HepG2 (cell line): ENCODE results near the gene SERPINB1. TPM values are rescaled to one million over a fixed set of nuclear protein-coding genes. Genes with fewer than 3 reads are reported as not detected.

Experiments used
- AKNA ChIP-seq: sonication (generic); formaldehyde crosslinking; IDR thresholded peaks from 2 replicates; pipeline ENCODE4 v1.4.0; 2020; ENCODE audit warnings: missing genetic modification reagents, borderline replicate concordance
- CBX1 ChIP-seq: IDR thresholded peaks from one replicate; pipeline ENCODE4 v1.6.1; 2016; ENCODE audit warnings: antibody characterized with exemption, low read depth
- CTCF ChIP-seq: sonication (generic); formaldehyde crosslinking; IDR thresholded peaks from 2 replicates; pipeline ENCODE4 v1.5.0; 2020; ENCODE audit warnings: mild to moderate bottlenecking, missing genetic modification reagents, moderate library complexity
- DBP ChIP-seq: sonication (generic); formaldehyde crosslinking; IDR thresholded peaks from 2 replicates; pipeline ENCODE4 v1.4.0; 2020; ENCODE audit warnings: missing genetic modification reagents; ENCODE audit errors: not compliant biosample characterization
- ETV5 ChIP-seq: IDR thresholded peaks from 2 replicates; pipeline ENCODE4 v1.6.1; 2018; ENCODE audit warnings: missing biosample characterization, missing genetic modification reagents, inconsistent platforms, borderline replicate concordance
- GRHL1 ChIP-seq: sonication (generic); formaldehyde crosslinking; conservative IDR thresholded peaks from 2 replicates; pipeline ENCODE4 v1.8.0; 2022; ENCODE audit warnings: missing genetic modification reagents
- HDAC6 ChIP-seq: fragments of 200-600 bp; sonication (generic); IDR thresholded peaks from 2 replicates; pipeline ENCODE4 v1.7.0; 2017; ENCODE audit warnings: mild to moderate bottlenecking, antibody characterized with exemption, low read length, low read depth
- JUN ChIP-seq: sonication (generic); formaldehyde crosslinking; IDR thresholded peaks from 2 replicates; pipeline ENCODE4 v1.4.0; 2020; ENCODE audit warnings: mild to moderate bottlenecking, missing genetic modification reagents
- KDM6A ChIP-seq: IDR thresholded peaks from 2 replicates; pipeline ENCODE4 v1.6.1; 2016; ENCODE audit warnings: low read depth
- KMT2B ChIP-seq: IDR thresholded peaks from 2 replicates; pipeline ENCODE4 v1.6.1; 2016; ENCODE audit warnings: missing genetic modification reagents, missing compliant biosample characterization
- SMYD3 ChIP-seq: sonication (generic); formaldehyde crosslinking; IDR thresholded peaks from 2 replicates; pipeline ENCODE4 v1.8.1; 2023; ENCODE audit warnings: mild to moderate bottlenecking, missing genetic modification reagents
- SOX13 ChIP-seq, 3 experiments: fragments of 450-650 bp in 1 of 3; sonication (generic) in 1 of 3; formaldehyde crosslinking in 1 of 3; IDR thresholded peaks in 2 of 3; conservative IDR thresholded peaks in 1 of 3; 2 replicates each; pipeline versions ENCODE4 v1.5.0 to v1.6.1; 2016 to 2020; ENCODE audit warnings: antibody characterized with exemption in 1 of 3, mild to moderate bottlenecking in 1 of 3, missing compliant biosample characterization in 1 of 3, missing genetic modification reagents in 1 of 3, moderate library complexity in 1 of 3
- SOX5 ChIP-seq: IDR thresholded peaks from 2 replicates; pipeline ENCODE4 v1.6.1; 2016; ENCODE audit warnings: borderline replicate concordance
- ZEB1 ChIP-seq: IDR thresholded peaks from 2 replicates; pipeline ENCODE4 v1.6.1; 2012; ENCODE audit warnings: mild to moderate bottlenecking, low read depth, inconsistent platforms; ENCODE audit not compliant: insufficient replicate concordance
- ZNF326 ChIP-seq: sonication (generic); formaldehyde crosslinking; IDR thresholded peaks from 2 replicates; pipeline ENCODE4 v1.4.0; 2020; ENCODE audit warnings: missing genetic modification reagents, borderline replicate concordance
- ZNF768 ChIP-seq: sonication (generic); formaldehyde crosslinking; IDR thresholded peaks from 2 replicates; pipeline ENCODE4 v1.4.0; 2020; ENCODE audit warnings: missing genetic modification reagents
- ZNF777 ChIP-seq: sonication (generic); formaldehyde crosslinking; IDR thresholded peaks from 2 replicates; pipeline ENCODE4 v1.4.0; 2020; ENCODE audit warnings: missing genetic modification reagents
- ZNF792 ChIP-seq: IDR thresholded peaks from 2 replicates; pipeline ENCODE4 v1.6.1; 2016
- polyA plus RNA-seq, 8 experiments: library from polyadenylated mRNA; depleted of rRNA in 3 of 8; stranded (reverse) in 7 of 8; unstranded in 1 of 8; fragments of >200 nt; fragmentation: Illumina TruSeq in 4 of 8; extraction: Trizol in 4 of 8; gene quantifications; 2 replicates each; pipeline versions ENCODE4 v1.2.1 to v1.2.3, GENCODE V29; 2011 to 2016; ENCODE audit warnings: low read depth in 4 of 8, missing spikeins in 1 of 8, mixed read lengths in 1 of 8; ENCODE audit not compliant: insufficient read depth in 1 of 8
- total RNA-seq, 5 experiments: library from RNA; depleted of rRNA; stranded (reverse); fragments of >200 nt; fragmentation: Illumina TruSeq; extraction: Trizol; gene quantifications; 2 replicates each; pipeline ENCODE4 v1.2.3, GENCODE V29; 2016; ENCODE audit warnings: low read depth in 1 of 5
- TF ChIP-seq, protein P1 (sequence below): sonication (generic); formaldehyde crosslinking; IDR thresholded peaks from 2 replicates; pipeline ENCODE4 v1.4.0; 2020; ENCODE audit warnings: missing genetic modification reagents, borderline replicate concordance

The SERPINB1 gene
- total and polyA plus RNA-seq, 2 of the 13 experiments (the other 11 are each of a cell fraction or from before 2014, with no cell fraction given): 41.4 to 60.5 TPM

DNA sequence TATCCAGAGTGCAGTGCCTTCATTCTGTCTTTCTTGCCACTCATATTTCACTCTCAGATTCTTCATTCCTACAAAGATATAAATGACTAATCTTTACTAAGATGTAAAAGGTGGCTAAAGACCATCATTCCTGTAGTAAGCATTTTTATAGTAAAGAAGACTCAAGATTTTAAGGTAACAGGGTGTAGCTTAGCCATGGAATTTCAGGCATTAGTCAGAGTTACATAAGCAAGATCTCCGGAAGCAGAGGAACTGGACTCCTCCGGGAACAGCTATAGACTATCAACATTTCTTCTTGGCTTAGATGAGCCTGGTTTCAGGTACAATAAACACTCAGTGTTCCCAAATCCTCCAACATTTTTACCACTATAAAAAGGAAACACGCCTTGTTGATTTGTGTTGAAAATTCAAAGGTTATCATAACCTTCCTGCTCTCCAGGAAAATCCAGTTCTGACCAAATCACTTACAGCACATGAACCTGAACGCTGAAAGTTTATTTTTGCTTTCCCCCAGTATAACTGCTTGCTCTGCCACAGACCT lies 23.7 kb downstream of the SERPINB1 start (continued):
- TF ChIP-seq DBP: no peak
- no peak for TF ChIP-seq GRHL1 (CRISPR knock-in tag)
- no peak for TF ChIP-seq ZNF792 (CRISPR knock-in tag)
- TF ChIP-seq SOX13 (IDR thresholded peaks at IDR 0.05): no peak
- TF ChIP-seq SOX13 (CRISPR knock-in tag; conservative IDR thresholded peaks at IDR 0.05 in 1 of 2, IDR thresholded peaks at IDR 0.05 in 1 of 2): peak in 1 of 2 experiments; percentile 43; a peak in 1 of 4 replicates
- TF ChIP-seq, protein P1, sequence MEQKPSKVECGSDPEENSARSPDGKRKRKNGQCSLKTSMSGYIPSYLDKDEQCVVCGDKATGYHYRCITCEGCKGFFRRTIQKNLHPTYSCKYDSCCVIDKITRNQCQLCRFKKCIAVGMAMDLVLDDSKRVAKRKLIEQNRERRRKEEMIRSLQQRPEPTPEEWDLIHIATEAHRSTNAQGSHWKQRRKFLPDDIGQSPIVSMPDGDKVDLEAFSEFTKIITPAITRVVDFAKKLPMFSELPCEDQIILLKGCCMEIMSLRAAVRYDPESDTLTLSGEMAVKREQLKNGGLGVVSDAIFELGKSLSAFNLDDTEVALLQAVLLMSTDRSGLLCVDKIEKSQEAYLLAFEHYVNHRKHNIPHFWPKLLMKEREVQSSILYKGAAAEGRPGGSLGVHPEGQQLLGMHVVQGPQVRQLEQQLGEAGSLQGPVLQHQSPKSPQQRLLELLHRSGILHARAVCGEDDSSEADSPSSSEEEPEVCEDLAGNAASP (CRISPR knock-in tag): 0 out of 2 replicates have a peak, but pooled peaks have one; percentile 13
- TF ChIP-seq SMYD3 (CRISPR knock-in tag): 0 out of 2 replicates have a peak, but pooled peaks have one; percentile 38
- 0 out of 2 replicates have a peak, but pooled peaks have one; percentile 36 for TF ChIP-seq KMT2B (CRISPR knock-in tag)
- TF ChIP-seq ZEB1: no peak
- no peak for TF ChIP-seq CBX1
- TF ChIP-seq ETV5 (CRISPR knock-in tag): peak; percentile 88; the same call in 1 of the 2 replicates
- TF ChIP-seq KDM6A (CRISPR knock-in tag): no peak
- TF ChIP-seq HDAC6: no peak
- TF ChIP-seq SOX5 (CRISPR knock-in tag): peak; percentile 19; the same call in 1 of the 2 replicates
- TF ChIP-seq ZNF768: no peak
- TF ChIP-seq JUN (CRISPR knock-in tag): no peak
- TF ChIP-seq CTCF: no peak
- TF ChIP-seq ZNF777 (CRISPR knock-in tag): no peak
- no peak for TF ChIP-seq AKNA
- no peak for TF ChIP-seq ZNF326 (CRISPR knock-in tag)
